ENCODE results near the gene ARG1.

- TF ChIP-seq CTCF (IDR thresholded peaks at IDR 0.05) (no peak), POLR2A (IDR thresholded peaks at IDR 0.05) (no peak)
Measured at GRCh38 chr6:131561925-131562707, 10.9 kb upstream of the ARG1 start.

All from body of pancreas (tissue), 4 donors.